H1 (cell line): ENCODE results near the gene TMX2. TPM values are rescaled to one million over a fixed set of nuclear protein-coding genes. Genes with fewer than 3 reads are reported as not detected.

Experiments
- ASH2L ChIP-seq: fragments of 200-600, 300-600 bp; sonication (generic); IDR thresholded peaks from one replicate; pipeline ENCODE4 v1.7.1; 2017; ENCODE audit warnings: low read length
- CHD7 ChIP-seq: fragments of 300-600 bp; sonication (generic); IDR thresholded peaks from 2 replicates; pipeline ENCODE4 v1.7.1; 2012; ENCODE audit warnings: low read length, moderate library complexity, mild to moderate bottlenecking, inconsistent platforms; ENCODE audit not compliant: insufficient replicate concordance
- HDAC6 ChIP-seq: IDR thresholded peaks from one replicate; pipeline ENCODE4 v1.7.1; 2012; ENCODE audit warnings: low read depth, mild to moderate bottlenecking, inconsistent platforms, low read length, moderate library complexity
- JUND ChIP-seq: IDR thresholded peaks from 2 replicates; pipeline ENCODE4 v1.6.1; 2011; ENCODE audit warnings: mild to moderate bottlenecking, improper control_type of control experiment, low read length
- NANOG ChIP-seq: IDR thresholded peaks from 2 replicates; pipeline ENCODE4 v1.6.1; 2011; ENCODE audit warnings: low read length, low read depth, mild to moderate bottlenecking, inconsistent platforms; ENCODE audit not compliant: insufficient read depth, poor library complexity, severe bottlenecking
- NRF1 ChIP-seq: IDR thresholded peaks from 2 replicates; pipeline ENCODE4 v1.6.1; 2011; ENCODE audit warnings: mild to moderate bottlenecking, low read depth, low read length, improper control_type of control experiment
- TEAD4 ChIP-seq: IDR thresholded peaks from 2 replicates; pipeline ENCODE4 v1.6.1; 2012; ENCODE audit warnings: low read depth, low read length, inconsistent platforms, mixed read lengths
- YY1 ChIP-seq: IDR thresholded peaks from 2 replicates; pipeline ENCODE4 v1.6.1; 2011; ENCODE audit warnings: low read depth, mild to moderate bottlenecking, low read length
- polyA plus RNA-seq, 7 experiments: library from polyadenylated mRNA; depleted of rRNA in 3 of 7; stranded (reverse) in 5 of 7; unstranded in 2 of 7; fragments of >200 nt in 5 of 7; fragments of 200-250 nt in 2 of 7; gene quantifications; 1 replicate in 5 of 7; 2 replicates in 1 of 7; 4 replicates in 1 of 7; pipeline versions ENCODE4 v1.2.1 to v1.2.3, GENCODE V29; 2011 to 2013; ENCODE audit warnings: missing spikeins in 2 of 7, mixed read lengths in 2 of 7
- total RNA-seq: library from RNA; stranded (reverse); fragmentation: NEBNext Ultra II Directional; extraction: Animal tissue kit (Norgen Biotek cat#: 25700); gene quantifications from 2 replicates; pipeline ENCODE4 v1.2.1, GENCODE V29; 2021

TMX2 gene
- total and polyA plus RNA-seq, 2 of the 8 experiments (the other 6 are each of a cell fraction or from before 2014, with no cell fraction given) = 70.4 to 100.0 TPM

- no peak for TF ChIP-seq CHD7
- no peak for TF ChIP-seq TEAD4
- TF ChIP-seq NANOG = no peak
- TF ChIP-seq ASH2L = no peak
- TF ChIP-seq NRF1 = no peak
- no peak for TF ChIP-seq JUND
- TF ChIP-seq HDAC6 = no peak
- TF ChIP-seq YY1 = no peak
Observed at GRCh38 chr11:57698843-57699365, 13.5 kb upstream of the TMX2 start (continued).
